GM13976 (cell line): ENCODE data around the gene WDR45B.

Experiments used
- DNase-seq: peaks from one replicate; pipeline ENCODE4 v3.0.0; 2012; ENCODE audit warnings: low spot score
- in situ Hi-C: fragments of 300-500 bp; cut with MboI; formaldehyde crosslinking; loops from one replicate; pipeline ENCODE4 v1.12.0; 2022; ENCODE audit warnings: low sequenced_read_pairs, mixed read lengths, inconsistent platforms; ENCODE audit not compliant: unreplicated experiment
- TF ChIP-seq, protein P1 (sequence below): IDR thresholded peaks from 2 replicates; pipeline ENCODE4 v1.5.1; 2012; ENCODE audit warnings: borderline replicate concordance, mild to moderate bottlenecking; ENCODE audit not compliant: insufficient read depth; ENCODE audit errors: extremely low read depth, missing control alignments, control extremely low read depth

Gene WDR45B

GRCh38 chr17:82611140-82612058 lies 36.8 kb downstream of the WDR45B start:
- TF ChIP-seq, protein P1, sequence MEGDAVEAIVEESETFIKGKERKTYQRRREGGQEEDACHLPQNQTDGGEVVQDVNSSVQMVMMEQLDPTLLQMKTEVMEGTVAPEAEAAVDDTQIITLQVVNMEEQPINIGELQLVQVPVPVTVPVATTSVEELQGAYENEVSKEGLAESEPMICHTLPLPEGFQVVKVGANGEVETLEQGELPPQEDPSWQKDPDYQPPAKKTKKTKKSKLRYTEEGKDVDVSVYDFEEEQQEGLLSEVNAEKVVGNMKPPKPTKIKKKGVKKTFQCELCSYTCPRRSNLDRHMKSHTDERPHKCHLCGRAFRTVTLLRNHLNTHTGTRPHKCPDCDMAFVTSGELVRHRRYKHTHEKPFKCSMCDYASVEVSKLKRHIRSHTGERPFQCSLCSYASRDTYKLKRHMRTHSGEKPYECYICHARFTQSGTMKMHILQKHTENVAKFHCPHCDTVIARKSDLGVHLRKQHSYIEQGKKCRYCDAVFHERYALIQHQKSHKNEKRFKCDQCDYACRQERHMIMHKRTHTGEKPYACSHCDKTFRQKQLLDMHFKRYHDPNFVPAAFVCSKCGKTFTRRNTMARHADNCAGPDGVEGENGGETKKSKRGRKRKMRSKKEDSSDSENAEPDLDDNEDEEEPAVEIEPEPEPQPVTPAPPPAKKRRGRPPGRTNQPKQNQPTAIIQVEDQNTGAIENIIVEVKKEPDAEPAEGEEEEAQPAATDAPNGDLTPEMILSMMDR: no peak
- DNase-seq: no peak
- in situ Hi-C loops: no loop called here

GRCh38 chr17:82609655-82610054 lies 38.6 kb downstream of the WDR45B start:
- in situ Hi-C loops: no loop called here
- no peak for DNase-seq
- TF ChIP-seq, protein P1: no peak

GRCh38 chr17:82608816-82609215 lies 39.4 kb downstream of the WDR45B start:
- DNase-seq: no peak
- in situ Hi-C loops: no loop called here

DNA sequence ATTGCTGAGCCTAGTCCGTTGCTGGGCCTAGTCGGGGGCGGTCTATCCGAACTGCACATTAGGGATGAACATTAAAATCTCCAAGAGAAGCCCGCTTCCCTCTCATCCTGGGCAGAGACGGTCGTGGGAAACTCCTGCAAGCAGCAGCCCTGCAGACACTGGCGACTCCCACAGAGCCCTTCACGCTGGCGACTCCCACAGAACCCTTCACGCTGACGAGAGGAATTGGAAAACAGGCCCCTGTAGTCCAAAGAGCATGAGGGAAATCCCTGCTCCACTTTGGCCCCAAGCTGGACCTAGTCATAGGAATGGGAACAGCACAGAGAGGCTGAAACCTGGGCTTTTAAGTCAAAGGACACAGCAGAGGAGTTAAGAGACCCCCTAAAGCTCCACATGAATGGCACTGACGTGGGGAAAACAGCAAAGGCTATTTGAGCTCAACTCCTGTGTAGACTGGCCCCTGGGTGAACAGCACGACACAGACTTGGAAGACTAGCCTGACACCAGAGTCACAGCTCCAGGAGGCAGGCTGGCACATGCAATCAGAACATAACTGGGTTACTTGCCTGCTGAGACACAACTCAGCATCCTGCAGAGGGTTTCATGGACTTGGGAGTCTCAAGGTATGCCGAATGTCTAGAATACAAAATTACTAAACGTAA lies 42.2 kb downstream of the WDR45B start:
- TF ChIP-seq, protein P1: no peak
- DNase-seq: no peak
- in situ Hi-C loops: no loop called here

More at GRCh38 chr17:82608816-82609215, 39.4 kb downstream of the WDR45B start:
- TF ChIP-seq, protein P1: no peak

GRCh38 chr17:82604532-82604931 lies 43.7 kb downstream of the WDR45B start:
- no peak for DNase-seq
- in situ Hi-C loops: no loop called here

GRCh38 chr17:82603981-82604448 lies 44.2 kb downstream of the WDR45B start:
- in situ Hi-C loops: no loop called here
- DNase-seq: no peak
- TF ChIP-seq, protein P1: no peak

More at GRCh38 chr17:82604532-82604931, 43.7 kb downstream of the WDR45B start:
- TF ChIP-seq, protein P1: no peak
